HepG2 (cell line): ENCODE results near the gene SLC6A4. TPM values are rescaled to one million over a fixed set of nuclear protein-coding genes. Genes with fewer than 3 reads are reported as not detected.

Source experiments
- ATAC-seq: fragments of 200-7000 bp; cut with Tn5 transposase; 3 replicates; pipeline ENCODE4 v1.9.1; 2020; ENCODE audit warnings: mild to moderate bottlenecking, moderate library complexity
- BruUV-seq: library from RNA; stranded (reverse); fragments of 400-500 nt; replicated peaks from 2 replicates; lab custom pipeline; 2021; lab: Mats Ljungman, UMichigan
- CTCF ChIA-PET: fragments of 300-600 bp; formaldehyde crosslinking; extraction: SDS; loops from one replicate; lab custom pipeline; 2021; ENCODE audit warnings: low total read pairs, inconsistent platforms, low intra/inter-chr PET ratio; lab: Yijun Ruan, JAX
- POLR2A ChIA-PET: fragments of 350-600 bp; sonication (Branson Sonifier 250); formaldehyde crosslinking; loops from one replicate; lab custom pipeline; 2020; ENCODE audit warnings: antibody characterized with exemption, inconsistent platforms; lab: Yijun Ruan, JAX
- DNase-seq: peaks from one replicate; pipeline ENCODE4 v3.0.0-alpha.2; 2015; ENCODE audit warnings: low spot score
- FAIRE-seq: peaks from 3 replicates; lab custom pipeline; 2011; peaks lifted over from hg19 to GRCh38; lab: Jason Lieb, UNC
- H2AFZ ChIP-seq: one replicate; pipeline ENCODE4 v1.6.1; 2011; ENCODE audit warnings: low read length, inconsistent platforms
- H3K27ac ChIP-seq: fragments of 300-600 bp; 3 replicates; pipeline ENCODE4 v1.8.0; 2011; ENCODE audit warnings: mixed run types, mild to moderate bottlenecking, mixed read lengths, low read length, inconsistent platforms; ENCODE audit not compliant: insufficient read depth; ENCODE audit errors: extremely low read length
- H3K27me3 ChIP-seq, 2 experiments: fragments of 200-600 bp in 1 of 2; 2 replicates in 1 of 2; 3 replicates in 1 of 2; pipeline versions ENCODE4 v1.6.0 to v1.8.0; 2011; ENCODE audit warnings: low read length in 2 of 2, mild to moderate bottlenecking in 2 of 2, moderate library complexity in 2 of 2, inconsistent platforms in 1 of 2; ENCODE audit not compliant: insufficient read depth in 2 of 2, control insufficient read depth in 1 of 2
- H3K36me3 ChIP-seq, 2 experiments: fragments of 200-600 bp in 1 of 2; replicated peaks in 1 of 2; 2 replicates in 1 of 2; 3 replicates in 1 of 2; pipeline versions ENCODE4 v1.5.1 to v1.8.0; 2011; ENCODE audit warnings: low read length in 2 of 2, inconsistent platforms in 1 of 2; ENCODE audit not compliant: insufficient read depth in 2 of 2, control insufficient read depth in 1 of 2
- H3K4me1 ChIP-seq: 2 replicates; pipeline ENCODE4 v1.5.1; 2012; ENCODE audit warnings: low read length, inconsistent platforms; ENCODE audit not compliant: insufficient read depth
- H3K4me2 ChIP-seq: 2 replicates; pipeline ENCODE4 v1.6.0; 2011; ENCODE audit warnings: low read depth, low read length, inconsistent platforms
- H3K4me3 ChIP-seq, 3 experiments: fragments of 200-600 bp in 1 of 3; sonication (generic), shearing (Covaris generic) in 1 of 3; replicated peaks in 1 of 3; 2 replicates each; pipeline ENCODE4 v1.5.1; 2011 to 2016; ENCODE audit warnings: low read length in 3 of 3, inconsistent platforms in 2 of 3, low read depth in 2 of 3, mild to moderate bottlenecking in 2 of 3, control low read depth in 1 of 3, mixed read lengths in 1 of 3; ENCODE audit not compliant: insufficient read depth in 1 of 3
- H3K79me2 ChIP-seq: one replicate; pipeline ENCODE4 v1.6.1; 2011; ENCODE audit warnings: low read length, inconsistent platforms; ENCODE audit not compliant: insufficient read depth
- H3K9ac ChIP-seq: 2 replicates; pipeline ENCODE4 v1.6.0; 2011; ENCODE audit warnings: mild to moderate bottlenecking, low read depth, low read length, inconsistent platforms; ENCODE audit not compliant: insufficient read depth
- H3K9me3 ChIP-seq: 2 replicates; pipeline ENCODE4 v1.5.1; 2012; ENCODE audit warnings: mild to moderate bottlenecking, low read length
- H4K20me1 ChIP-seq: 2 replicates; pipeline ENCODE4 v1.6.0; 2011; ENCODE audit warnings: inconsistent platforms, mild to moderate bottlenecking, low read length, moderate library complexity; ENCODE audit not compliant: insufficient read depth
- CCAR2 ChIP-seq: fragments of 200-400 bp; formaldehyde crosslinking; optimal IDR thresholded peaks from 2 replicates; pipeline ENCODE3; 2018; ENCODE audit warnings: low read depth, mild to moderate bottlenecking, low read length, moderate library complexity
- FOXK1 ChIP-seq: sonication (generic); formaldehyde crosslinking; IDR thresholded peaks from 2 replicates; pipeline ENCODE4 v1.4.0; 2020; ENCODE audit warnings: low read depth, missing genetic modification reagents, borderline replicate concordance
- IKZF4 ChIP-seq: sonication (generic); formaldehyde crosslinking; IDR thresholded peaks from 2 replicates; pipeline ENCODE4 v1.5.1; 2020; ENCODE audit warnings: borderline replicate concordance, mild to moderate bottlenecking, low read depth, missing genetic modification reagents; ENCODE audit errors: not compliant biosample characterization
- IRX3 ChIP-seq: sonication (generic); formaldehyde crosslinking; IDR thresholded peaks from 2 replicates; pipeline ENCODE4 v1.8.1; 2023; ENCODE audit warnings: mild to moderate bottlenecking, low read depth, missing genetic modification reagents, borderline replicate concordance
- KLF15 ChIP-seq: sonication (generic); formaldehyde crosslinking; IDR thresholded peaks from 2 replicates; pipeline ENCODE4 v1.8.1; 2023; ENCODE audit warnings: borderline replicate concordance, mild to moderate bottlenecking, inconsistent platforms, missing genetic modification reagents, mixed read lengths
- MAFG ChIP-seq: sonication (generic); formaldehyde crosslinking; IDR thresholded peaks from 2 replicates; pipeline ENCODE4 v1.5.1; 2020; ENCODE audit warnings: mild to moderate bottlenecking, missing genetic modification reagents
- NAIF1 ChIP-seq: sonication (generic); formaldehyde crosslinking; IDR thresholded peaks from 2 replicates; pipeline ENCODE4 v1.5.0; 2020; ENCODE audit warnings: mild to moderate bottlenecking, missing genetic modification reagents, borderline replicate concordance
- NCOA2 ChIP-seq: sonication (generic); formaldehyde crosslinking; IDR thresholded peaks from 2 replicates; pipeline ENCODE4 v1.8.0; 2022; ENCODE audit warnings: inconsistent platforms
- PHF8 ChIP-seq: sonication (generic); formaldehyde crosslinking; IDR thresholded peaks from 2 replicates; pipeline ENCODE4 v1.5.0; 2020; ENCODE audit warnings: missing genetic modification reagents
- RBFOX2 ChIP-seq: fragments of 200-400 bp; formaldehyde crosslinking; IDR thresholded peaks from 2 replicates; pipeline ENCODE4 v1.6.1; 2017; ENCODE audit warnings: low read depth, mild to moderate bottlenecking, low read length
- STAT5B ChIP-seq: sonication (generic); formaldehyde crosslinking; IDR thresholded peaks from 2 replicates; pipeline ENCODE4 v1.4.0; 2020; ENCODE audit warnings: missing genetic modification reagents
- ZNF20 ChIP-seq: sonication (generic); formaldehyde crosslinking; IDR thresholded peaks from 2 replicates; pipeline ENCODE4 v1.4.0; 2020; ENCODE audit warnings: mild to moderate bottlenecking, moderate library complexity, missing genetic modification reagents
- ZNF230 ChIP-seq: sonication (generic); formaldehyde crosslinking; IDR thresholded peaks from 2 replicates; pipeline ENCODE4 v1.4.0; 2020; ENCODE audit warnings: mild to moderate bottlenecking, missing genetic modification reagents
- ZNF446 ChIP-seq: sonication (generic); formaldehyde crosslinking; IDR thresholded peaks from 2 replicates; pipeline ENCODE4 v1.5.0; 2020; ENCODE audit warnings: mild to moderate bottlenecking, missing genetic modification reagents
- ZNF557 ChIP-seq: sonication (generic); formaldehyde crosslinking; IDR thresholded peaks from 2 replicates; pipeline ENCODE4 v1.4.0; 2020; ENCODE audit warnings: missing genetic modification reagents
- WGBS: methylation state at CpG from one replicate; pipeline ENCODE4 v1.1.6; 2017; ENCODE audit warnings: low lambda C conversion rate; 5-methylcytosine and 5-hydroxymethylcytosine counted together
- in situ Hi-C: cut with HindIII; loops from 2 replicates; pipeline ENCODE4 v1.10.0; 2017; ENCODE audit warnings: low pct_unique_long_range_greater_than_20kb; ENCODE audit not compliant: extremely low pct_ligation_motif_present
- intact Hi-C: fragments of 100-400 bp; cut with micrococcal nuclease; formaldehyde crosslinking; loops from one replicate; pipeline ENCODE4 v1.10.0; 2022; ENCODE audit not compliant: unreplicated experiment
- polyA plus RNA-seq, 8 experiments: library from polyadenylated mRNA; depleted of rRNA in 3 of 8; stranded (reverse) in 7 of 8; unstranded in 1 of 8; fragments of >200 nt; fragmentation: Illumina TruSeq in 4 of 8; extraction: Trizol in 4 of 8; gene quantifications; 2 replicates each; pipeline versions ENCODE4 v1.2.1 to v1.2.3, GENCODE V29; 2011 to 2016; ENCODE audit warnings: low read depth in 4 of 8, missing spikeins in 1 of 8, mixed read lengths in 1 of 8; ENCODE audit not compliant: insufficient read depth in 1 of 8
- total RNA-seq, 5 experiments: library from RNA; depleted of rRNA; stranded (reverse); fragments of >200 nt; fragmentation: Illumina TruSeq; extraction: Trizol; gene quantifications; 2 replicates each; pipeline ENCODE4 v1.2.3, GENCODE V29; 2016; ENCODE audit warnings: low read depth in 1 of 5

The SLC6A4 gene
- total and polyA plus RNA-seq, 2 of the 13 experiments (the other 11 are each of a cell fraction or from before 2014, with no cell fraction given): 7.6 to 20.3 TPM

- no peak for DNase-seq
- FAIRE-seq: no peak
- BruUV-seq: no TSS peak
- Histone ChIP-seq H3K4me3 (no peak overlapping the region), H4K20me1 (no peaks in the 10 kb centered on the region), H3K27ac (no peak overlapping the region), H3K79me2 (no peaks in the 10 kb centered on the region), H3K9ac (no peak overlapping the region), H3K4me2 (no peak overlapping the region), H3K9me3 (no peaks in the 10 kb centered on the region), H2AFZ (no peak overlapping the region), H3K27me3 (no peaks in the 10 kb centered on the region), H3K4me1 (no peaks in the 10 kb centered on the region), H3K36me3 (peaks cover 0 to 2% of the 10 kb centered on the region in 2 experiments; a peak in 3 of 5 replicates)
- in situ Hi-C loops (no loop called here), intact Hi-C loops (no loop called here)
- ChIA-PET POLR2A (interaction anchor here (1.9 kb wide), 1 partner anchor 11 kb away, joined by 5 read pairs; no protein-coding TSS in a partner anchor), CTCF (no interaction called here)
- TF ChIP-seq FOXK1 (CRISPR knock-in tag): no peak
- no peak for TF ChIP-seq NAIF1 (CRISPR knock-in tag)
- no peak for TF ChIP-seq KLF15
- no peak for TF ChIP-seq MAFG
- no peak for TF ChIP-seq IKZF4 (CRISPR knock-in tag)
- TF ChIP-seq ZNF557 (CRISPR knock-in tag): no peak
- no peak for TF ChIP-seq PHF8 (CRISPR knock-in tag)
- TF ChIP-seq ZNF20 (CRISPR knock-in tag): no peak
- no peak for TF ChIP-seq STAT5B (CRISPR knock-in tag)
- no peak for TF ChIP-seq CCAR2
- TF ChIP-seq IRX3 (CRISPR knock-in tag): no peak
- no peak for TF ChIP-seq ZNF230 (CRISPR knock-in tag)
- TF ChIP-seq RBFOX2: no peak
- no peak for TF ChIP-seq ZNF446
- no peak for TF ChIP-seq NCOA2 (CRISPR knock-in tag)
- WGBS: 97% methylated on average over 6 of the region's 6 CpGs
- no peak for ATAC-seq
Observed at GRCh38 chr17:30211371-30211770, 24.1 kb downstream of the SLC6A4 start.
